ENCODE results near the gene IGF2.

GRCh38 chr11:2166091-2166851 lies 27.1 kb upstream of the IGF2 start:
- TF ChIP-seq CTCF (IDR thresholded peaks at IDR 0.05; ENCODE audit: insufficient read depth, low read depth, low read length): peak; percentile 23
- TF ChIP-seq EZH2 (IDR thresholded peaks at IDR 0.05; ENCODE audit: insufficient read depth, low read length): peak; percentile 56

Data from astrocyte (in vitro differentiated cells and primary cell).